ENCODE data around the gene NPTN.

DNA sequence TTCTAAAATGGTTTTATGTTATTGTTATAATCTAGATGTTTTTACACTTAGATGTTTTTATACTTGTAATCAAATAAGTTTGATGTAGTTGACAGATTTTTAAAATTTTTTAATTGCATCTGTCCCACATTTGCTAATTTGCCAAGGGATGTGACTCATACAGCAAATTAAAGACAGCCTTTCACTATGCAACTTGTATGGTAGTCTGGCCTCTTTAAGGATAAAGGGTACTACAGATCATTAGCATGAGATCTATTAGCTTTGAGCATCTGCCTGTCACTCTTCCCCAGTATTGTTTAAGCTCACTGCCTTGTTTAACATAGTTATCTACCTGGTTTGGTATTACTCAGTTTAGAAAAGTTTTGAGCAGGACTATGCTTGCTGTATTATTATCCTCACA is 83.0 kb downstream of the NPTN start:
- TF ChIP-seq CTCF (optimal IDR thresholded peaks at IDR 0.05 in 1 of 3, IDR thresholded peaks at IDR 0.05 in 1 of 3, conservative IDR thresholded peaks at IDR 0.05 in 1 of 3; ENCODE audit: extremely low read depth in 1 of 3, insufficient read depth in 2 of 3, low read length in 3 of 3) (no peak), EZH2 (IDR thresholded peaks at IDR 0.05; ENCODE audit: low read length) (no peak)

Data from keratinocyte (primary cell).